GM12892 (cell line): ENCODE data around the gene TMEM50B.

ENCODE experiments used
- POLR2A ChIP-seq: IDR thresholded peaks from 2 replicates; pipeline ENCODE4 v1.6.1; 2011; ENCODE audit warnings: low read depth, low read length, control low read depth
- POLR2AphosphoS5 ChIP-seq: IDR thresholded peaks from 2 replicates; pipeline ENCODE4 v1.6.1; 2011; ENCODE audit warnings: low read depth, low read length, control low read depth
- TAF1 ChIP-seq: IDR thresholded peaks from 2 replicates; pipeline ENCODE4 v1.6.1; 2011; ENCODE audit warnings: low read depth, mild to moderate bottlenecking, control low read depth, low read length, borderline replicate concordance

GRCh38 chr21:33414926-33415325 lies 64.8 kb downstream of the TMEM50B start:
- TF ChIP-seq POLR2A = no peak
- no peak for TF ChIP-seq TAF1
- TF ChIP-seq POLR2AphosphoS5 = no peak
